ENCODE measurements around the gene MAPK1. TPM values are rescaled to one million over a fixed set of nuclear protein-coding genes. Genes with fewer than 3 reads are reported as not detected.

MAPK1 gene
- total and polyA plus RNA-seq, 9 of the 15 experiments (the other 6 are each of a cell fraction or from before 2014, with no cell fraction given): 46.3 to 575 (median 283) TPM

DNA sequence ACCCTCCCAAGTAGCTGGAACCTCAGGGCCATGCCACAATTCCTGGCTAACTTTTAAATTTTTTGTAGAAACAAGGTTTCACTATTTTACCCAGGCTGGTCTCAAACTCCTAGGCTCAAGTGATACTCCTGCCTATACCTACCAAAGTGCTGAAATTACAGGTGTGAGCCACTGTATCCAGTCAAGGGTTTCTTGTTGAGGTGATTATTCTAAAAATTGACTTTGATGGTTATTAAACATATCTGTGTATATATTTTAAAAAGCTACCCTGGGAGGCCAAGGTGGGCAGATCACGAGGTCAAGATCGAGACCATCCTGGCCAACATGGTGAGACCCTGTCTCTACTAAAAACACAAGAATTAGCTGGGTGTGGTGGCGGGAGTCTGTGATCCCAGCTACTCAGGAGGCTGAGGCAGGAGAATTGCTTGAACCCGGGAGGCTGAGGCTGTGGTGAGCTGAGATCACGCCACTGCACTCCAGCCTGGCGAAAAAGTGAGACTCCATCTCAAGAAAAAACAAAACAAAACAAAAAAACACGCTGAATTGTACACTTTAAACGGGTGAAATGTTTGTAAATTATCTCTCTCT lies 27.1 kb downstream of the MAPK1 start (continued):
- TF ChIP-seq ZC3H4 (CRISPR knock-in tag; IDR thresholded peaks at IDR 0.05; ENCODE audit: borderline replicate concordance) (0 out of 2 replicates have a peak, but pooled peaks have one; percentile 26), ZNF239 (CRISPR knock-in tag; IDR thresholded peaks at IDR 0.05) (no peak), ETV1 (tag; conservative IDR thresholded peaks at IDR 0.05; ENCODE audit: low read depth) (no peak), ZNF133 (CRISPR knock-in tag; IDR thresholded peaks at IDR 0.05) (no peak), LEF1 (IDR thresholded peaks at IDR 0.05) (no peak), HDAC8 (tag; IDR thresholded peaks at IDR 0.05) (no peak), ZNF77 (CRISPR knock-in tag; IDR thresholded peaks at IDR 0.05) (no peak), SREBF2 (CRISPR knock-in tag; IDR thresholded peaks at IDR 0.05) (no peak), BMI1 (IDR thresholded peaks at IDR 0.05; ENCODE audit: low read length) (no peak), ZNF384 (IDR thresholded peaks at IDR 0.05; ENCODE audit: low read depth, low read length) (no peak), ILK (tag; IDR thresholded peaks at IDR 0.05; ENCODE audit: borderline replicate concordance, low read depth) (no peak), CHD4 (IDR thresholded peaks at IDR 0.05; ENCODE audit: insufficient read depth, insufficient replicate concordance, low read depth, low read length, poor library complexity, severe bottlenecking) (no peak), PHB (CRISPR knock-in tag; IDR thresholded peaks at IDR 0.05) (no peak), TAF7 (tag; IDR thresholded peaks at IDR 0.05) (no peak)
- TF ChIP-seq, protein P1, sequence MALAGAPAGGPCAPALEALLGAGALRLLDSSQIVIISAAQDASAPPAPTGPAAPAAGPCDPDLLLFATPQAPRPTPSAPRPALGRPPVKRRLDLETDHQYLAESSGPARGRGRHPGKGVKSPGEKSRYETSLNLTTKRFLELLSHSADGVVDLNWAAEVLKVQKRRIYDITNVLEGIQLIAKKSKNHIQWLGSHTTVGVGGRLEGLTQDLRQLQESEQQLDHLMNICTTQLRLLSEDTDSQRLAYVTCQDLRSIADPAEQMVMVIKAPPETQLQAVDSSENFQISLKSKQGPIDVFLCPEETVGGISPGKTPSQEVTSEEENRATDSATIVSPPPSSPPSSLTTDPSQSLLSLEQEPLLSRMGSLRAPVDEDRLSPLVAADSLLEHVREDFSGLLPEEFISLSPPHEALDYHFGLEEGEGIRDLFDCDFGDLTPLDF (CRISPR knock-in tag; IDR thresholded peaks at IDR 0.05): no peak
- TF ChIP-seq, protein P2, sequence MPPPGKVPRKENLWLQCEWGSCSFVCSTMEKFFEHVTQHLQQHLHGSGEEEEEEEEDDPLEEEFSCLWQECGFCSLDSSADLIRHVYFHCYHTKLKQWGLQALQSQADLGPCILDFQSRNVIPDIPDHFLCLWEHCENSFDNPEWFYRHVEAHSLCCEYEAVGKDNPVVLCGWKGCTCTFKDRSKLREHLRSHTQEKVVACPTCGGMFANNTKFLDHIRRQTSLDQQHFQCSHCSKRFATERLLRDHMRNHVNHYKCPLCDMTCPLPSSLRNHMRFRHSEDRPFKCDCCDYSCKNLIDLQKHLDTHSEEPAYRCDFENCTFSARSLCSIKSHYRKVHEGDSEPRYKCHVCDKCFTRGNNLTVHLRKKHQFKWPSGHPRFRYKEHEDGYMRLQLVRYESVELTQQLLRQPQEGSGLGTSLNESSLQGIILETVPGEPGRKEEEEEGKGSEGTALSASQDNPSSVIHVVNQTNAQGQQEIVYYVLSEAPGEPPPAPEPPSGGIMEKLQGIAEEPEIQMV (tag; conservative IDR thresholded peaks at IDR 0.05; ENCODE audit: low read depth): no peak
- TF ChIP-seq, protein P3, sequence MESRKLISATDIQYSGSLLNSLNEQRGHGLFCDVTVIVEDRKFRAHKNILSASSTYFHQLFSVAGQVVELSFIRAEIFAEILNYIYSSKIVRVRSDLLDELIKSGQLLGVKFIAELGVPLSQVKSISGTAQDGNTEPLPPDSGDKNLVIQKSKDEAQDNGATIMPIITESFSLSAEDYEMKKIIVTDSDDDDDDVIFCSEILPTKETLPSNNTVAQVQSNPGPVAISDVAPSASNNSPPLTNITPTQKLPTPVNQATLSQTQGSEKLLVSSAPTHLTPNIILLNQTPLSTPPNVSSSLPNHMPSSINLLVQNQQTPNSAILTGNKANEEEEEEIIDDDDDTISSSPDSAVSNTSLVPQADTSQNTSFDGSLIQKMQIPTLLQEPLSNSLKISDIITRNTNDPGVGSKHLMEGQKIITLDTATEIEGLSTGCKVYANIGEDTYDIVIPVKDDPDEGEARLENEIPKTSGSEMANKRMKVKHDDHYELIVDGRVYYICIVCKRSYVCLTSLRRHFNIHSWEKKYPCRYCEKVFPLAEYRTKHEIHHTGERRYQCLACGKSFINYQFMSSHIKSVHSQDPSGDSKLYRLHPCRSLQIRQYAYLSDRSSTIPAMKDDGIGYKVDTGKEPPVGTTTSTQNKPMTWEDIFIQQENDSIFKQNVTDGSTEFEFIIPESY (CRISPR knock-in tag; IDR thresholded peaks at IDR 0.05): peak; percentile 21; the same call in 1 of the 2 replicates
- TF ChIP-seq, protein P4, sequence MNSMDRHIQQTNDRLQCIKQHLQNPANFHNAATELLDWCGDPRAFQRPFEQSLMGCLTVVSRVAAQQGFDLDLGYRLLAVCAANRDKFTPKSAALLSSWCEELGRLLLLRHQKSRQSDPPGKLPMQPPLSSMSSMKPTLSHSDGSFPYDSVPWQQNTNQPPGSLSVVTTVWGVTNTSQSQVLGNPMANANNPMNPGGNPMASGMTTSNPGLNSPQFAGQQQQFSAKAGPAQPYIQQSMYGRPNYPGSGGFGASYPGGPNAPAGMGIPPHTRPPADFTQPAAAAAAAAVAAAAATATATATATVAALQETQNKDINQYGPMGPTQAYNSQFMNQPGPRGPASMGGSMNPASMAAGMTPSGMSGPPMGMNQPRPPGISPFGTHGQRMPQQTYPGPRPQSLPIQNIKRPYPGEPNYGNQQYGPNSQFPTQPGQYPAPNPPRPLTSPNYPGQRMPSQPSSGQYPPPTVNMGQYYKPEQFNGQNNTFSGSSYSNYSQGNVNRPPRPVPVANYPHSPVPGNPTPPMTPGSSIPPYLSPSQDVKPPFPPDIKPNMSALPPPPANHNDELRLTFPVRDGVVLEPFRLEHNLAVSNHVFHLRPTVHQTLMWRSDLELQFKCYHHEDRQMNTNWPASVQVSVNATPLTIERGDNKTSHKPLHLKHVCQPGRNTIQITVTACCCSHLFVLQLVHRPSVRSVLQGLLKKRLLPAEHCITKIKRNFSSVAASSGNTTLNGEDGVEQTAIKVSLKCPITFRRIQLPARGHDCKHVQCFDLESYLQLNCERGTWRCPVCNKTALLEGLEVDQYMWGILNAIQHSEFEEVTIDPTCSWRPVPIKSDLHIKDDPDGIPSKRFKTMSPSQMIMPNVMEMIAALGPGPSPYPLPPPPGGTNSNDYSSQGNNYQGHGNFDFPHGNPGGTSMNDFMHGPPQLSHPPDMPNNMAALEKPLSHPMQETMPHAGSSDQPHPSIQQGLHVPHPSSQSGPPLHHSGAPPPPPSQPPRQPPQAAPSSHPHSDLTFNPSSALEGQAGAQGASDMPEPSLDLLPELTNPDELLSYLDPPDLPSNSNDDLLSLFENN (IDR thresholded peaks at IDR 0.05; ENCODE audit: low read depth in 2 of 2, low read length in 2 of 2): no peak
